ENCODE measurements around the gene CAMTA1. TPM values are rescaled to one million over a fixed set of nuclear protein-coding genes. Genes with fewer than 3 reads are reported as not detected.

CAMTA1 gene
- total and polyA plus RNA-seq, 9 of the 15 experiments (the other 6 are each of a cell fraction or from before 2014, with no cell fraction given), result 43.9 to 161 (median 65.9) TPM

DNA sequence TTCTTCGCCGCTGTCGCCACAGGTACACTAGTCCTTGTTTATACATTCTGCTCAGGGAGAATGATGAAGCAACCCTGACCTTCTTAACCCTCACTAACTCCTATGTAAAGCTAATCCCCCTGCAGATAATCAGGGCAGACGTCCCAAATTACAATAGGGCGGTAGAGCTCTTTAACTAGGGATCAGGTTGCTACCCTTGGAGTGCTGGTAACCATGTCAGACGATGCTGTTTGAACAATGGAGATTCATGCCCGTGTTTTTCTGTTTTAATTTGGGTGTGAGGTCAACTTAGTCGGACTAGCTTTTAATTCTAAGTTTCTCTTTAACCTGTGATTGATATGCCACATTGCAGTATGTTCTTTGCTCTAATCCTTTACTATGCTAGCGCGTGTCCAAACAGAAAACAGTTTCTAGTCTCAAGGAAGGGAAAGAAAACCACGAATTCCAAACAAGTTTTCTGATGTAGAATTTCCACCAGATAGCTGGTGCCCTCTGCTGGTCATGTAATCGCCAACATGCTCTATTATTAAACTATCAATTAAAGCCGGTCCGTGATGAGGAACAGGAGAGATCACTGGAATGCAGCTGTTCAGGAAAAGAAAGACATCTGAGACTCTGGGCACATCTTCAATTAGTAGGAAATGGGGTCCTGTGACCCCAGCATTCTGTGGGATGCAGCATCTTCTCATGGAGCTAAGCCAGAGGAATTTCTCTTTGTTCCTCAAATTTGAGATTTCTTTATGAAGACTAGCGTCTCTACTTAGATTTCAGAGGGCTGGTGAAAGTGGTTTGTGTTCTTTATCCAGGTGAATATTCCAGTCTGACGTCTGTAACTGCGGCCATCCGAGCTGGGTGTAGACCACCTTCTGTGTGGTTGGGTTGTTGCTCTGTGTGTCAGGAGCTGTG is 967.5 kb downstream of the CAMTA1 start:
- no peaks in the 10 kb centered on the region for H3K9me1 ChIP-seq (ENCODE audit: control insufficient read depth, insufficient read depth, low read length)
- 0 out of 2 replicates have a peak, but pooled peaks cover 5% of the 10 kb centered on the region for H4K20me1 ChIP-seq (replicated peaks; ENCODE audit: control insufficient read depth, insufficient read depth, low read length)
- WGBS (ENCODE audit: insufficient coverage, low coverage, missing lambda C conversion rate), result 1% methylated on average over 18 of the region's 18 CpGs
- no TSS peak for BruUV-seq (replicated peaks)
- ChIA-PET POLR2A (interaction anchor here (0.6 to 1.4 kb wide), 6 partner anchors 11 to 615 kb away, joined by 3 to 6 read pairs (median 3); no protein-coding TSS in a partner anchor), CTCF (ENCODE audit: low intra/inter-chr PET ratio) (interaction anchor here (0.5 to 6.1 kb wide), 4 partner anchors 81 to 184 kb away, joined by 3 to 58 read pairs (median 6); no protein-coding TSS in a partner anchor)
- H3K36me3 ChIP-seq (ENCODE audit: control insufficient read depth, insufficient read depth, low read length), result no peaks in the 10 kb centered on the region
- H3K27ac ChIP-seq (ENCODE audit: extremely low read depth, low read depth, low read length), result no peak overlapping the region
- H3K27me3 ChIP-seq (ENCODE audit: control insufficient read depth in 2 of 2, insufficient read depth in 2 of 2, low read length in 2 of 2), result peaks cover 21 to 35% of the 10 kb centered on the region in 2 experiments
- no peak overlapping the region for H3K4me3 ChIP-seq
- no peak overlapping the region for H3K9ac ChIP-seq (ENCODE audit: insufficient read depth in 1 of 2, low read depth in 2 of 2, low read length in 2 of 2)
- H3K79me2 ChIP-seq (ENCODE audit: control insufficient read depth, insufficient read depth, low read length), result no peaks in the 10 kb centered on the region
- intact Hi-C loops (cut with micrococcal nuclease) (loop anchor here (1.0 to 5.0 kb wide), 2 partner anchors 85 to 150 kb away; no protein-coding TSS in a partner anchor), in situ Hi-C loops (cut with MboI) (loop anchor here (5.0 kb wide), 1 partner anchor 80 kb away; no protein-coding TSS in a partner anchor)
- peak overlapping the region; percentile 4; the same call in 1 of the 2 replicates for H3K4me2 ChIP-seq (ENCODE audit: insufficient read depth, low read length)
- H3K9me3 ChIP-seq (replicated peaks; ENCODE audit: control insufficient read depth, insufficient read depth, low read depth, low read length), result no peaks in the 10 kb centered on the region
- peak overlapping the region; percentile 44; the same call in 1 of the 2 replicates for H2AFZ ChIP-seq (ENCODE audit: low read depth, low read length)
- FAIRE-seq (peak; percentile 91), ATAC-seq (peak; percentile 75), DNase-seq (ENCODE audit: extremely low read depth in 1 of 4, low spot score in 3 of 4) (peak; percentile 34 to 71 (median 50))
- no peaks in the 10 kb centered on the region for H3K4me1 ChIP-seq (replicated peaks in 1 of 2; ENCODE audit: control insufficient read depth in 2 of 2, insufficient read depth in 2 of 2, low read length in 2 of 2)
- TF ChIP-seq ZNF184 (CRISPR knock-in tag; IDR thresholded peaks at IDR 0.05) (no peak), JUND (IDR thresholded peaks at IDR 0.05; ENCODE audit: borderline replicate concordance, low read depth, low read length) (0 out of 2 replicates have a peak, but pooled peaks have one; percentile 11), JUND (tag; IDR thresholded peaks at IDR 0.05; ENCODE audit: borderline replicate concordance, low read depth, low read length) (no peak), SRSF1 (IDR thresholded peaks at IDR 0.05; ENCODE audit: low read depth, low read length) (no peak), HOXB6 (CRISPR knock-in tag; IDR thresholded peaks at IDR 0.05; ENCODE audit: borderline replicate concordance) (no peak), RNF219 (CRISPR knock-in tag; IDR thresholded peaks at IDR 0.05) (no peak), ZNF586 (CRISPR knock-in tag; conservative IDR thresholded peaks at IDR 0.05) (no peak), IRF2 (CRISPR knock-in tag; IDR thresholded peaks at IDR 0.05) (no peak), TARDBP (IDR thresholded peaks at IDR 0.05) (no peak), SFPQ (IDR thresholded peaks at IDR 0.05; ENCODE audit: low read depth, low read length) (no peak), ZNF395 (CRISPR knock-in tag; IDR thresholded peaks at IDR 0.05) (no peak), TGIF2 (CRISPR knock-in tag; IDR thresholded peaks at IDR 0.05) (no peak)
- TF ChIP-seq, protein P1, sequence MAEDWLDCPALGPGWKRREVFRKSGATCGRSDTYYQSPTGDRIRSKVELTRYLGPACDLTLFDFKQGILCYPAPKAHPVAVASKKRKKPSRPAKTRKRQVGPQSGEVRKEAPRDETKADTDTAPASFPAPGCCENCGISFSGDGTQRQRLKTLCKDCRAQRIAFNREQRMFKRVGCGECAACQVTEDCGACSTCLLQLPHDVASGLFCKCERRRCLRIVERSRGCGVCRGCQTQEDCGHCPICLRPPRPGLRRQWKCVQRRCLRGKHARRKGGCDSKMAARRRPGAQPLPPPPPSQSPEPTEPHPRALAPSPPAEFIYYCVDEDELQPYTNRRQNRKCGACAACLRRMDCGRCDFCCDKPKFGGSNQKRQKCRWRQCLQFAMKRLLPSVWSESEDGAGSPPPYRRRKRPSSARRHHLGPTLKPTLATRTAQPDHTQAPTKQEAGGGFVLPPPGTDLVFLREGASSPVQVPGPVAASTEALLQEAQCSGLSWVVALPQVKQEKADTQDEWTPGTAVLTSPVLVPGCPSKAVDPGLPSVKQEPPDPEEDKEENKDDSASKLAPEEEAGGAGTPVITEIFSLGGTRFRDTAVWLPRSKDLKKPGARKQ (CRISPR knock-in tag; IDR thresholded peaks at IDR 0.05), result no peak
